Measurements from ENCODE around the gene TRANK1. TPM values are rescaled to one million over a fixed set of nuclear protein-coding genes. Genes with fewer than 3 reads are reported as not detected.

TRANK1 gene
- total and polyA plus RNA-seq, 4 experiments from 2014 or later, result 9.6 to 155 (median 97.3) TPM

DNA sequence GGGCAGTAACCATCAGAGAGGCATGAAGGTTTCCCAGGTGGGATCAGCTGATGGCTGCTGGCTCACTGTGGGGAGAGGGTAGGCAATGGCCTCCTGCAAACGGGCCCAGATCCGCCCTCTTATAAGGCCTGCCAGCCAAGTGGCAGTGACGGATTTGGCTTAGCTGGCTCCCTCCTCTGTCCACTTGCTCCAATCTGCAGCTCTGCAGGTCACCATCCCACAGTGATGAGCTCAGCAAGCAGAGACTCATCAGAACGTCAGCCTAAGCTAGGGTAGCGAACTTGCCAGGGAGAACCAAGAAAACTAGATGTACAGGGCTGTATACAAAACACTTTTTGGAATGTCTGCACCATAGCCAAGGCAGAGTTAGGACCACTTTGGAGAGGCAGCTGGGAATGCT is 117.7 kb downstream of the TRANK1 start:
- H3K4me1 ChIP-seq (ENCODE audit: insufficient read depth, low read length), result no peaks in the 10 kb centered on the region
- H3K36me3 ChIP-seq (ENCODE audit: insufficient read depth, low read length), result peaks cover 57% of the 10 kb centered on the region
- CTCF ChIA-PET (ENCODE audit: partially characterized antibody), result interaction anchor here (1.4 to 1.6 kb wide), 2 partner anchors 18 to 131 kb away, joined by 3 to 4 read pairs; no protein-coding TSS in a partner anchor
- Mint-ChIP-seq H3K4me1 (peaks cover 0 to 2% (median under 1%) of the 10 kb centered on the region in 4 donors), H3K36me3 (peaks cover 61 to 84% of the 10 kb centered on the region in 2 donors), H3K4me3 (peak overlapping the region in 1 of 8 donors; percentile 35), H3K27me3 (no peaks in the 10 kb centered on the region), H3K27ac (peak overlapping the region in 2 of 7 donors; percentile 7 to 47), H3K9me3 (no peaks in the 10 kb centered on the region)
- H3K9me3 ChIP-seq (ENCODE audit: control insufficient read depth in 1 of 2, low read length in 2 of 2), result no peaks in the 10 kb centered on the region
- no peak for DNase-seq
- POLR2A ChIA-PET (ENCODE audit: partially characterized antibody), result no interaction called here
- no peak overlapping the region for H3K4me3 ChIP-seq (ENCODE audit: low read length in 2 of 2)
- intact Hi-C loops (cut with micrococcal nuclease), result no loop called here
- H3K27ac ChIP-seq (ENCODE audit: low read depth, low read length), result no peak overlapping the region
- H3K27me3 ChIP-seq (ENCODE audit: insufficient read depth, low read length), result no peaks in the 10 kb centered on the region

DNA sequence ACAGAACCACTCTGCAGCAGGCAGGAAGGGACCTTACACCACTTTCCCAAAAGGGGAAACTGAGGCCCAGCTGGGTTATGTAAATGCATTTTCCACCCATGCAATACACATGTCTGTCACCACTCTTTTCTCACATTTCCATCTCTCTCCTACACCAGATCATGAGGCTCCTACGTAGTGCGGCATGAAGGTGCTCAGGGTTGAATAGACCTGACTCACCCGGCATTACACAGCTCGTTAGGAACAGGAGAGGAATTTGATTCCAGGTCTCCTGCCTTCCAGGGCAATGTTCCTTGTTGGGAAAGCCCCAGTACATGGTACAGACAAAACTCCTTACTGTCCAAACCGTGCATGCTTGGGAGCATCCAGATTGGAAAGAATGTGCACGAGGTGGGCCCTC is 118.6 kb downstream of the TRANK1 start:
- peaks cover 57 to 77% of the 10 kb centered on the region in 2 donors for H3K36me3 Mint-ChIP-seq
- H3K9me3 ChIP-seq (ENCODE audit: control insufficient read depth in 1 of 2, low read length in 2 of 2), result no peaks in the 10 kb centered on the region
- intact Hi-C loops (cut with micrococcal nuclease), result no loop called here
- no peaks in the 10 kb centered on the region for H3K27me3 ChIP-seq (ENCODE audit: insufficient read depth, low read length)
- no peak overlapping the region for H3K27ac ChIP-seq (ENCODE audit: low read depth, low read length)
- ChIA-PET POLR2A (ENCODE audit: partially characterized antibody) (interaction anchor here (0.9 kb wide), 1 partner anchor 9 kb away, joined by 3 read pairs; no protein-coding TSS in a partner anchor), CTCF (ENCODE audit: partially characterized antibody) (interaction anchor here (0.7 to 1.6 kb wide), 3 partner anchors 11 to 132 kb away, joined by 3 to 5 read pairs (median 4); no protein-coding TSS in a partner anchor)
- no peaks in the 10 kb centered on the region for H3K9me3 Mint-ChIP-seq
- peaks cover 48% of the 10 kb centered on the region for H3K36me3 ChIP-seq (ENCODE audit: insufficient read depth, low read length)
- H3K4me3 Mint-ChIP-seq, result no peak overlapping the region
- H3K4me1 Mint-ChIP-seq, result peaks cover 0 to 2% (median under 1%) of the 10 kb centered on the region in 4 donors
- no peaks in the 10 kb centered on the region for H3K4me1 ChIP-seq (ENCODE audit: insufficient read depth, low read length)
- no peaks in the 10 kb centered on the region for H3K27me3 Mint-ChIP-seq
- H3K4me3 ChIP-seq (ENCODE audit: low read length in 2 of 2), result no peak overlapping the region
- H3K27ac Mint-ChIP-seq, result peak overlapping the region in 1 of 7 donors; percentile 52
- DNase-seq, result no peak

DNA sequence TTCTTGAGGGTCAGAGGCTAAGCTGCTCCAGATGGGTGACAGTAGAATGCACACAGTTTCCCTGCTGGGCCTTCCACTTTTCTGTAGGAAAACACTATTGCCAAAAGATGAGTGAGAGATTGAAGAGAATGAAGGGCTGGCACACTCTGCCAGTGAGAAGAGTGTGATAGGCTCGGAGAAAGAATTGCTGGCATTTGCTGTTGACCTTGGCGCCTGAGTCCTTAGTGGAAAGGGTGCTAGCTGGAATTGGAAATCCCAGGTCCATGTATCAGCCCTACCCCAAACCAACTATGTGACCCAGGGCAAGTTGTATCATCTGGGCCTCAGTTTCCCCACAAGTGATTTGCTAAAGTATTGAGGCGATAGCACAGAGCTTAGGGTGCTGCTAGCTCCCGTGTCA is 120.4 kb downstream of the TRANK1 start:
- Mint-ChIP-seq H3K4me1 (peaks cover 0 to 5% (median under 1%) of the 10 kb centered on the region in 4 donors), H3K9me3 (no peaks in the 10 kb centered on the region), H3K27ac (peak overlapping the region in 5 of 7 donors; percentile 7 to 74 (median 33)), H3K4me3 (no peak overlapping the region), H3K36me3 (peaks cover 52 to 60% of the 10 kb centered on the region in 2 donors), H3K27me3 (no peaks in the 10 kb centered on the region)
- Histone ChIP-seq H3K27me3 (ENCODE audit: insufficient read depth, low read length) (no peaks in the 10 kb centered on the region), H3K4me3 (ENCODE audit: low read length in 2 of 2) (no peak overlapping the region), H3K36me3 (ENCODE audit: insufficient read depth, low read length) (peaks cover 36% of the 10 kb centered on the region), H3K9me3 (ENCODE audit: control insufficient read depth in 1 of 2, low read length in 2 of 2) (no peaks in the 10 kb centered on the region), H3K27ac (ENCODE audit: low read depth, low read length) (no peak overlapping the region), H3K4me1 (ENCODE audit: insufficient read depth, low read length) (no peaks in the 10 kb centered on the region)
- ChIA-PET CTCF (ENCODE audit: partially characterized antibody) (interaction anchor here (1.3 kb wide), 1 partner anchor 10 kb away, joined by 4 read pairs; no protein-coding TSS in a partner anchor), POLR2A (ENCODE audit: partially characterized antibody) (no interaction called here)
- no peak for DNase-seq
- intact Hi-C loops (cut with micrococcal nuclease), result no loop called here

DNA sequence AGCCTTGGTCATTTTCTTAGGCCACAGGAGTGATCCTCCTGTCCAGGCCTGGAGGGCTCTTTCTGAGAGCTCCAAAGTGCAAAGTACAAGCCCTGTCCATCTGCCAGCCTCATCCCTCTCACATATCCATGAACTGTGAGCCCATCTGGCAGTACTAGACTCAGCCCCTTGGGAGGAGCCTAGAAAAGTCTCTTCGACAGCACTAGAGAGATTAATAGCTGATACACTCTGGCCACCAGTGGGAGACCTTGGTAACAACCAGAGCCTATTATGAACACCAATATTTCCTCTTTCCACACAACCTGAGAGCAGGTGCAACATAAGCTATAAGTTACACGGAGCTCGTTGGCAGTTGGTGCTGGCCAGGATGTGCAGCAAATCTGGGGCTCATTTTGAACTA is 121.0 kb downstream of the TRANK1 start:
- Histone ChIP-seq H3K27ac (ENCODE audit: low read depth, low read length) (no peak overlapping the region), H3K4me1 (ENCODE audit: insufficient read depth, low read length) (no peaks in the 10 kb centered on the region), H3K36me3 (ENCODE audit: insufficient read depth, low read length) (peaks cover 30% of the 10 kb centered on the region), H3K9me3 (ENCODE audit: control insufficient read depth in 1 of 2, low read length in 2 of 2) (no peaks in the 10 kb centered on the region), H3K4me3 (ENCODE audit: low read length in 2 of 2) (no peak overlapping the region), H3K27me3 (ENCODE audit: insufficient read depth, low read length) (no peaks in the 10 kb centered on the region)
- H3K27me3 Mint-ChIP-seq, result no peaks in the 10 kb centered on the region
- POLR2A ChIA-PET (ENCODE audit: partially characterized antibody), result no interaction called here
- no peaks in the 10 kb centered on the region for H3K9me3 Mint-ChIP-seq
- H3K27ac Mint-ChIP-seq, result peak overlapping the region in 3 of 7 donors; percentile 7 to 57 (median 33)
- intact Hi-C loops (cut with micrococcal nuclease), result no loop called here
- no peak overlapping the region for H3K4me3 Mint-ChIP-seq
- CTCF ChIA-PET (ENCODE audit: partially characterized antibody), result interaction anchor here (1.3 kb wide), 1 partner anchor 9 kb away, joined by 4 read pairs; no protein-coding TSS in a partner anchor
- DNase-seq, result no peak
- peaks cover 46 to 53% of the 10 kb centered on the region in 2 donors for H3K36me3 Mint-ChIP-seq
- peaks cover 0 to 5% (median under 1%) of the 10 kb centered on the region in 4 donors for H3K4me1 Mint-ChIP-seq

DNA sequence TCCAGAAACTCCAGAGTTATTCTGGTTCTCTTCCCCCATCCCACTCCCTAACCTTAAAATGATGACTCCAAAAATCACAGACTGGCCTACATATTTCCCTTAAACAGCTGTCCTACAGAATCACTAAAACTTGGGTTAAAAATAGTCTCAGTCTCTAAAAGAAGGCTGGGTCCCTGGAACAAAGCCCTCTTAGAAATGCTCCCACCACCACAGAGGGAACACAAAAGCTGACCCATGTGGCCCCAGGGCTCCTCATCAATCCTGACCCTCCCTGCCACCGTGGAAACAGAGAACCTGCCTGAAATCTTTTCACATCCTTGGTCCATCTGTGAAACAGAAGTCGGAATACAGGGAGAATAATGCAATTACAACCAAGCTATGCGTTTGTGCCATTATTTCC is 124.8 kb downstream of the TRANK1 start:
- Mint-ChIP-seq H3K27me3 (no peaks in the 10 kb centered on the region), H3K36me3 (peaks cover 17 to 19% of the 10 kb centered on the region in 2 donors), H3K4me1 (peaks cover 0 to 5% (median under 1%) of the 10 kb centered on the region in 4 donors), H3K9me3 (peaks cover 0 to 2% (median 0%) of the 10 kb centered on the region in 8 donors), H3K27ac (peak overlapping the region in 3 of 7 donors; percentile 21 to 74 (median 38)), H3K4me3 (no peak overlapping the region)
- H3K36me3 ChIP-seq (ENCODE audit: insufficient read depth, low read length), result no peaks in the 10 kb centered on the region
- no peaks in the 10 kb centered on the region for H3K27me3 ChIP-seq (ENCODE audit: insufficient read depth, low read length)
- H3K4me1 ChIP-seq (ENCODE audit: insufficient read depth, low read length), result no peaks in the 10 kb centered on the region
- CTCF ChIA-PET (ENCODE audit: partially characterized antibody), result interaction anchor here (0.5 kb wide), 1 partner anchor 430 kb away, joined by 4 read pairs; no protein-coding TSS in a partner anchor
- DNase-seq, result no peak
- H3K9me3 ChIP-seq (ENCODE audit: control insufficient read depth in 1 of 2, low read length in 2 of 2), result no peaks in the 10 kb centered on the region
- POLR2A ChIA-PET (ENCODE audit: partially characterized antibody), result no interaction called here
- H3K4me3 ChIP-seq (ENCODE audit: low read length in 2 of 2), result no peak overlapping the region
- intact Hi-C loops (cut with micrococcal nuclease), result no loop called here
- no peak overlapping the region for H3K27ac ChIP-seq (ENCODE audit: low read depth, low read length)

DNA sequence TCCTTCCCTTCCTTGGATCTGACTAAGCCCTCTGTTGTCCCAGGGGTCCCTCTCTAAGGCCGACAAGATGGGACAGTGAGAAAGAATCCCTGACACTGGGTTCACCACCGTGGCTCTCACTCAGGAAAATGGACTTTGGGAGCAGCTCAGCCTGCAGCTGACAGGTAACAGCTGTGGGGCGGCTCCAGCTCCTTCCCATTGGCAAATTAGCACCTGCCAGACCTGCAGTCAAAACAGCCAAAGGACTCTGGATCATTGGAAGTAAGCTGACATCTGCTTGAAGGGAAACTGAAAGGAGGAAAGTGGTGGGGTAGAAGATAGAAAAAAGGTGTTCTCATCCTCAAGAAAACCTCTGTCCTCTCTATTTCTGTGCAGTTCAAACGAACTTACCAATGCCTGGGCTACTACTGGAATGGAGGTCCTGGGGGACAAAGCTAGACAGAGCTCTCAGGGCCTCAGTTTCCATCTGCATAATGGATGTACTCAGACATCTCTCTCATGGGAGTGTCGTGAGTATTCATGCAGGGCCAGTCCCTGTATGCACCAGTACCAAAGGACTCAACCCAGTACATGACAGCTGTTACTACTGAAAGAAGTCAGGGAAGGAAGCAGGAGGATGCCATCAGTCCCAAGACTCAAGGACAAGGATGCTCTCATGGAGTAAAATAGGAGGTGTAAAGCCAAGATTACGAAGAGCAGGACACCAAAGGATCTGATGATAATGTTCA is 126.9 kb downstream of the TRANK1 start:
- Mint-ChIP-seq H3K27me3 (no peaks in the 10 kb centered on the region), H3K4me3 (no peak overlapping the region), H3K4me1 (peaks cover 0 to 5% (median 0%) of the 10 kb centered on the region in 4 donors), H3K36me3 (peaks cover 6 to 8% of the 10 kb centered on the region in 2 donors), H3K9me3 (peaks cover 0 to 2% (median 0%) of the 10 kb centered on the region in 8 donors), H3K27ac (no peak overlapping the region)
- H3K9me3 ChIP-seq (ENCODE audit: control insufficient read depth in 1 of 2, low read length in 2 of 2), result no peaks in the 10 kb centered on the region
- no peaks in the 10 kb centered on the region for H3K36me3 ChIP-seq (ENCODE audit: insufficient read depth, low read length)
- no peak for DNase-seq
- H3K27me3 ChIP-seq (ENCODE audit: insufficient read depth, low read length), result no peaks in the 10 kb centered on the region
- H3K4me3 ChIP-seq (ENCODE audit: low read length in 2 of 2), result no peak overlapping the region
- ChIA-PET CTCF (ENCODE audit: partially characterized antibody) (interaction anchor here (1.6 kb wide), 1 partner anchor 26 kb away, joined by 5 read pairs; no protein-coding TSS in a partner anchor), POLR2A (ENCODE audit: partially characterized antibody) (interaction anchor here (1.1 kb wide), 1 partner anchor 8 kb away, joined by 3 read pairs; no protein-coding TSS in a partner anchor)
- no peak overlapping the region for H3K27ac ChIP-seq (ENCODE audit: low read depth, low read length)
- intact Hi-C loops (cut with micrococcal nuclease), result no loop called here
- no peaks in the 10 kb centered on the region for H3K4me1 ChIP-seq (ENCODE audit: insufficient read depth, low read length)

DNA sequence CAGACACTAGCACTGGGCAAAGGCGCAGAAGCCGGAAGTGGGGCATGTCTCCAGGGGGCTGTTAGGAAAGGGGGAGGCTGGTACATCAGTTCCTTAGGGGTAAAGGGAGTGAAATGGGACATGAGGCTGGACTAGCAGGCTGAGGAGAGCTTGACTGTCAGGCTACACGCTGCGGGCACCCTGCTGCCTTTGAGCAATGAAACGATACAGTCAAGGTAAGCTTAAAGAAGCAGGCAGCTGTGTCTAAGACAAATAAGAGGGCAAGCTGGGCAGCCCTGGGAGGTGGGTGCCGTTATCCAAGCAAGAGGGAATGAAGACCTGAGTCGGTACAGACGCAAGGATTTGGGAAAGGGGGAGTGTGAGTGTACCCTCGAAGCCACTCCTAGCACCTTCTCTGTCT is 129.5 kb downstream of the TRANK1 start:
- H3K27ac ChIP-seq (ENCODE audit: low read depth, low read length), result no peak overlapping the region
- H3K36me3 ChIP-seq (ENCODE audit: insufficient read depth, low read length), result no peaks in the 10 kb centered on the region
- no peaks in the 10 kb centered on the region for H3K9me3 ChIP-seq (ENCODE audit: control insufficient read depth in 1 of 2, low read length in 2 of 2)
- Mint-ChIP-seq H3K4me3 (no peak overlapping the region), H3K27me3 (peaks cover 0 to 1% of the 10 kb centered on the region in 2 donors), H3K9me3 (peaks cover 0 to 2% (median 0%) of the 10 kb centered on the region in 8 donors), H3K27ac (no peak overlapping the region), H3K36me3 (no peaks in the 10 kb centered on the region), H3K4me1 (no peaks in the 10 kb centered on the region)
- no peaks in the 10 kb centered on the region for H3K4me1 ChIP-seq (ENCODE audit: insufficient read depth, low read length)
- POLR2A ChIA-PET (ENCODE audit: partially characterized antibody), result no interaction called here
- CTCF ChIA-PET (ENCODE audit: partially characterized antibody), result interaction anchor here (1.2 to 1.5 kb wide), 2 partner anchors 9 to 10 kb away, joined by 4 to 5 read pairs; no protein-coding TSS in a partner anchor
- no peaks in the 10 kb centered on the region for H3K27me3 ChIP-seq (ENCODE audit: insufficient read depth, low read length)
- no peak overlapping the region for H3K4me3 ChIP-seq (ENCODE audit: low read length in 2 of 2)
- intact Hi-C loops (cut with micrococcal nuclease), result no loop called here
- DNase-seq, result no peak
